22Rv1 (cell line): ENCODE results near the gene FARS2.

Source experiments
- CTCF ChIP-seq: fragments of 450-650 bp; IDR thresholded peaks from 2 replicates; pipeline ENCODE4 v1.5.1; 2017; ENCODE audit warnings: mild to moderate bottlenecking
- ZFX ChIP-seq: fragments of 450-650 bp; IDR thresholded peaks from 2 replicates; pipeline ENCODE4 v1.6.1; 2017; ENCODE audit warnings: antibody characterized with exemption, borderline replicate concordance

DNA sequence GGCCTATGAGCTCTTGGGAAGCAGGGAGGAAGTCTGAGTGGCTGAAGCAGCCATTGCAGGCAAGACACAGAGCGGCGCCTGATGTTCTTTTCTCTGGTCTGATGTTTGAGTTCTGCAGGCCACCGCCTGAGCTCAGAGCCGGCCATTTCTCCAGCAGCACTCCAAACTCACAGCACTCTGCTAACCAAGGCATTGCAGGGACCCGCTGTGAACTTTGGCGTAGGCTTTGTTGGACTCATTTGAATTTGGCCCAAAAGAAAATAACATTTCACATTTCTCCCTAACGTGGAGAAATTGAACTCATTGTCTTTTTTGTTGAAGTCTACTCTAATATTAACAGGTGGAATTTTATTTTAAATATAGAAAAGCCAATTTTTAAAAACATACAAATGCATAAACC is 336.1 kb downstream of the FARS2 start:
- TF ChIP-seq CTCF: no peak
- TF ChIP-seq ZFX: no peak
